M059J (cell line): ENCODE measurements around the gene RUFY4. TPM values are rescaled to one million over a fixed set of nuclear protein-coding genes. Genes with fewer than 3 reads are reported as not detected.

Source experiments
- DNase-seq: peaks from one replicate; pipeline ENCODE4 v3.0.0-alpha.2; 2012; ENCODE audit warnings: low read depth
- total RNA-seq: library from RNA; depleted of rRNA; stranded (reverse); fragments of >200 nt; shearing (Covaris generic); gene quantifications from 2 replicates; pipeline ENCODE4 v1.2.3, GENCODE V29; 2014; rRNA removed

The RUFY4 gene, protein sequence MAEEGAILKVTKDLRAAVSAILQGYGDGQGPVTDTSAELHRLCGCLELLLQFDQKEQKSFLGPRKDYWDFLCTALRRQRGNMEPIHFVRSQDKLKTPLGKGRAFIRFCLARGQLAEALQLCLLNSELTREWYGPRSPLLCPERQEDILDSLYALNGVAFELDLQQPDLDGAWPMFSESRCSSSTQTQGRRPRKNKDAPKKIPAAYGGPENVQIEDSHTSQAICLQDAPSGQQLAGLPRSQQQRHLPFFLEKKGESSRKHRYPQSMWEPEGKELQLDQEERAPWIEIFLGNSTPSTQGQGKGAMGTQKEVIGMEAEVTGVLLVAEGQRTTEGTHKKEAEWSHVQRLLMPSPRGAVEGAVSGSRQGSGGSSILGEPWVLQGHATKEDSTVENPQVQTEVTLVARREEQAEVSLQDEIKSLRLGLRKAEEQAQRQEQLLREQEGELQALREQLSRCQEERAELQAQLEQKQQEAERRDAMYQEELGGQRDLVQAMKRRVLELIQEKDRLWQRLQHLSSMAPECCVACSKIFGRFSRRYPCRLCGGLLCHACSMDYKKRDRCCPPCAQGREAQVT
- not detected in 2 replicates for total RNA-seq

DNA sequence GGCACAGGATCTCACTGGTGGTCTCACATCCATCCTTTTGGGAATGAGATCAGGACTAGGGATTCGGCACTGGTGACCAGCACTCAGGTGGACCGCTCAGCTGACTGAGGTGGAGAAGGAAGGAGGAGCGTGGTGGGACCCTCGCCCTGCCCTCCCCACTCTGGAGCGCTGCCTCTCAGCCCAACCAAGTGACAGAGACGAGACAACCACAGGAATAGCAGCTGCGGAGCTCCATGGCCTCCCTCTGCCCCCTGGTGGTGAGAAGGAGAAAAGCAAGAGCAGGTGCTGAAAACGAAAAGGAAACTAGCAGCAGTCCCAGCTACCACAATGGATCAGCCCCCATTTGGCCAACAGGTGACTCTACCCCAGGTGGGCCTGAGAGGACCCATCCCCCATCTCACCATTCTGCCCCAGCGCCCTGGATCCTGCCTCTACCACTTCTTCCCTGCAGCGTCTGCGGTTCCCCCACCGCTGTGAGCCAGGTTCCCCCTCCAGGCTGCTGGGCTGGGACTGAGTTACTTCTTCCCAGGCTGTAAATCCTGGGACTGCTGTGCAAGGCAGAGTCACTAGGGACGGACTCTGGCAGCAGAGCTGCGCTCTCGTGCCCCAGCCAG lies at the start of gene RUFY4:
RUFY4 (plus strand) TSS at position 533 of the 614 bp plus-strand sequence. CDS start 1,353 bp downstream, outside the sequence.
- DNase-seq = peak; percentile 73

DNA sequence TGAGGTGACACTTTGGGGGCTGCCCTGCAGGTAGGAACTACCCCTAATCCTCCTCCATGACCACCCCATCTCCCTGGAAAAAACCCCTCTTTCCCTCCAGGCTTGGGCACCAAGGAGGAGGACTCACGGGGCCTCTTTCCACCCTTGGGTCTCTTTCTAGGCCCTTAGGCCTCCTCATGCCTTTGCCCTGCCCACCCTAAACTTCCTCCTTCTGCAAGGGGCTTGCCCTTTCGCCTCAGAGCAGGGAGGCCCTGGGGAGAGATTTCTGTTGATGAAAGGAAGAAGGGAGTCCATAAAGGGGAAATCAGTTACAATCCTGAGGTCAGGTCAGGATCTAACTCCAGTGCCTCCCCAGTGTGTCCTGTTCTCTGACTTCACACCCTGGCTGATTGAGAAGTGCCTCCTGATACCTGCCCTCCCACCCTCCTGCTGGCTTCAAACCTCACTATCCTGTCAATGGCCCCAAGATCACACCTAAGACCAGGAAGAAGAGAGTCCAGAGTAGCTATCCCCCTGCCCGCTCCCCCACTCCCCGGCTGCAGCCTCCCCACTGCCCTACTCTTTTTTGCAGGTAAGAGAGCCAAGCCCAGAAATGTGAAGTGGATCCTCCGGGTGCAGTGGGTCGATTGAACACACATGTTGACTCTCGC lies 49.5 kb upstream of the RUFY4 start:
- DNase-seq = no peak

DNA sequence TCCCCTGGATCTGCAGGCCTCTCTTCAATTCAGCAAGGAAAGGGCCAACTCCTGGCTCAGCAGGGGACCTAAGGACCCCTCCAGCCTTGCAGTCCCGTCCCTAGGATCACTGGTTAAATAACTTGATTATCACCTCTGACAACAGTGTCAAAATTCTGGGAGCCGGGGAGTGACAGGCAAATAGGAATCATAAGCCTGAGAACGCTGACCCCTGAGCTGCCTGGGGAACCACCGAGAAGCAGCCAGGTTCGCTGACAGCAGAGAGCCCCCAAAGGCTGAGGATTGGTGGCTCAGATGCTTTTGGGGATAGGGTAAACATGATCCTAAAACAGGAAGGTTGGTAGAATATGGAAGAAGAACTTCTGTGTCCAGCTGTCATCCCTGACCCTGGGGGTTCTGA lies 48.8 kb upstream of the RUFY4 start:
- DNase-seq = no peak

DNA sequence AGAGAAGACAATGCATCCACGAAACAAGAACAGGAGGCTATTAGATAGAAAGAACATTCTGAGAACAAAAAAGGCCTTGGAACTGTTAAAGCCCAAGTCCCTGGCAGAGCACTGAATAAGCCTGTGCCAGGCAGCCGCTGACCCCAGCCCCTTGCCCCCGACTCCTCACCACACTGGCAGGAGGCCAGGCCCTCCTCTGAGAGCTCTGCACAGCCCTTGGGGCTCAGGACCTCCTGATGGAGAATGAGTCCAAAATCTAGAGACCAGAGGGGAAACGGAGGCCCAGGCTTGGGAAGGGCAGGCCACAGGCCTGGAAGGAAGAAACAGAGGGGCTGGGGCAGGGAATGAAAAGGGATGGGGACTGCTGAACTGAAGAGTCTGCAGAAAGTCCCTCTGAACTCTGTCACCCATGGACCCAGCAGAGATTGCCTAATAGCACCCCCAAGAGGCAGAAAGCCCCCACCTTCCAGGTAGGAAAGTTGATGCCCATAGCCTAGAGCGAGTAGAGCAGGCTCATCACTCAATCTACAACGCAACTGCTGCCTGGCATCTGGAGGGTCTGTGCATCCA lies 48.0 kb upstream of the RUFY4 start:
- DNase-seq = no peak

DNA sequence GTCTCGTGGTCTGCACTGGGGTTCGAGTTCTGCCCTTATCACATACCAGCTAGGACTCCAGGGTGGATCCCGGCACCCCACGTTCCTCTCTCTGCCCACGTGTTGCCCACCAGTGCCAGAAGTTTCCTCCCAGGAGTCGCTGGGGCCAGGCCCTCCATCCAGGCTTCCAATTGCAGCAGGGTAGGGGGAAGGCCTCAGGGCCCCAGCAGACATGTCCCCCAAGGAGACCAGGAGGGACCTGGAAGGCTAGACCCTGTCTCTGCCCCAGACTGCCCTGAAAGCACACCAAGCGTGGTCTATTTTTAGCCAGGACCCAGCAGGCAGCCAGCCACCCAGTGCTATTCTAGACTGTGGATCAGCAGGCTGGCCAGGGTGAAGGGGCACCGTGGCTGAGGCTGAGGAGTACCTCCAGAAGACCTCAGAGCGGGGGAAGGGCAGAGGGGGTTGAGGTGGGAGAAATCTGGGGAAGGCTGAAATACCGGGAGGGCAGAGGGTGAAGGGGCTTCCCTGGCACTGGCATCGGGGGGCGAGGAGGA lies 47.4 kb upstream of the RUFY4 start:
- DNase-seq = no peak

DNA sequence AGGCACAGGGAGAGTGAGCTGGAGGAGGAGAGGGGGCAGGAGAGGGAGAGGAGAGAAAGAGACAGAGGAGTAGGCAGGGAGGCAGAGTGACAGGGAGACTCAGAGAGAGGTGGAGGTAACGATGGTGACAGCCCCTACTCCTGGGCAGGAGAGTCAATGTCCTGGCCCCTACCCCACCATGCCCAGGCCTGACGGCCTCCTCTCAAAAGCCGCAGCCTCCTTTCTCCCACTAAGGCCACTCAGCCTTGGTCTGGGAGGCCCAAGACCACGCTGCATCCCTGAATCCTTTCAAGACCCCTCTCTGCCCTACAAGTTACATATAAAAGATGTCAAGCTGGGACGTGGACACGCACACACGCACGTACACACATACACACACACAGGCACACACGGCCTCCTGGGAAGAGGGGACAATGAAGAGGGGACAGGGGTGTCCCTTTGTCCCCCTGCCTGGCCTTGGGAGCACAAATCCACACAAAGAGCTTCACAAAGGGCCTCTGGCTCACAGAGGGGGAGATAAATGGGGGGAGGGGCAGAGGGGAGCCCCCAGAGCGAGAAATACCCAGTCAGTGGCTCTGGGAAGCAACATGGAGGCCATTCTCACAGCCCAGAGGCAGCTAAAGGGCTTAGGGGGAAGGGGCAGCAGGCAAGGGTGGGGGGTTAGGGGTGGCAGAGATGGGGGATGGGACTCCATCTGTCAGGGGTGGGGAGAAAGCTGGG lies 46.8 kb upstream of the RUFY4 start:
- no peak for DNase-seq

DNA sequence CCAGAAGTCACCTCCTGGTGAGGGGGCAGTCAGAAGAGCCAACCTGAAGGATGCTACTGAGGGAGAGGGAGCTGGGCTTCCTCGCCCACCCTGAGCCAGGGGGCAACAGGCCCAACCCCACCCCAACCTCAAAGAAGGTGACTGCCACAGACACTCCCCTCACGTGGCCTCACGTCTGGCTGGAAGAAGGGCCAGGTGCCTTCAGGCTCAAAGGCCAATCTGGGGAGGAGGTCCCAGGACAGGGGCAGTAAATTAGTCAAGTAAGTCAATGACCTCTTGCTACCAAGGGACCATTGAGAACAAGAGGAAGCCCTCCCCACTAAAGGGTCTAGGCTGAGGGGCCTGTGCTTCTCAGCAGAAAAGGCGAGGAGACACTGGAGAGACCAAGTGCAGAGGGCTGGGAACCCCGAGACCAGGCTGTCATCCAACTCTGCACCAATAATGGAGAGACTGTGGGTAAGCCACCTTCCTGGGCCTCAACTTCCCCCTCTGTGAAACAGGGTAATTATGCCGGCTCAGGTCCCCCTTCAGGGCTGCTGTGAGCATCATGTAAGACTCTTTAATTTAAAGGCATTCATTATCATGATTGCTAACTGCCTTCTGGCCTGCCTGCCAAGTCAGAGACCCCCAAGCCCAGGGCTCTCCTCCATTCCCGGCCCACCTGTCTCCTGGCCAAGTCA lies 46.1 kb upstream of the RUFY4 start:
- no peak for DNase-seq

DNA sequence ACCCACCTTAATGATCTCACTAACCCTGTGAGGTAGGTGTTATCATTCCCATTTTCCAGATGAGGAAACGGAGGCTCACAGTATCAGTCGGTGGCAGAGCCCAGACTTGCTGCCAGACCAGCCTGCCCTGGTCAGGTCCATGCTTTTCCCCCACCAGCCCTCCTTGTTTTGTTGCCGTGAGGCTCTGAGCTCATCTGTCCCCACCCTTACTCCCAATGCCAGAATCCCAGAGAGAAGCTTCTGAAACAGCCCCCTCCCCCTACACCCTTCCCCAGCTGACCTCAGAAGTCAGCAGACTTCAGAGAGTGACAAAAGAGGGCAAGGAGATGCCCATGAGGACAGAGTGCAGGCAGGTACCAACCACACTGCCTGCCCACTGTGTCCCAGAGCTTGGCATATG lies 45.4 kb upstream of the RUFY4 start:
- DNase-seq = no peak

DNA sequence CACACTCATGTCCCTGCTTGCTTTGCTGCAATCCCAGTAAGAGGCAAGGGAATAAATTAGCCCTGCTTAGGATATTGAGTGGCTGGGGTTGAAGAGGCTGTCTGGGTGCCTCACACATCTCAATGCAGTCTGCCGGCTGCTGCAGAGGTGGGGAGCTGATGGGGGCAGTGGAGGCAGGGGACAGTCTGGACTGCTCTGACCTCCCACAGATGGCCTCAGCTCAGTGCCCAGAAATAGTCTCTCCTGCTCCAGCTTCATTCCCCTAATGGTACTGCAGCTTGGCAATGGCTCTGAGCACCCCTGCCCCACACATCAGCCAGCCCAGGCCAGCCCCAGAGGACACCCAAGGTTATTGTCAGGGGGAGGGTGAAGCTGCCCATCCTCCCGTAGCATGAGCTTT lies 44.7 kb upstream of the RUFY4 start:
- DNase-seq = no peak

DNA sequence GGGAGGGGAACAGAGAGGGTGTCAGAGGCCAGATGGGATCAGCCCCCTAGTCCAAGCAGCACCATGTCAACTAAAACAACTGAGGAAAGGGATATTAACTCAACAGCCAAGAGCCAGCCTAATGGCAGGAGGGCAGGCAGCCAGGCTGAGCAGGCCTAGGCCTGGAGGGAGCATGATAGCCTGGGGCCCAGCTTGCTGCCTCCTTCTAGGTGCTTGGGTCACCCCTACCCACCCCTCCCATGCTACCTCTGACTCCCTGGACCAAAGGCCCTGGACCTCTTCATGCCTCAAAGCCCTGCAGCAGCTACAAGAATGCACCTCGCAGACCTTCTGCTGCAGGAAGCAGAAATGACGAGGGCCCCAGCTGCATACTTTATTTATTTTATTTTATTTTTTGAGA lies 44.2 kb upstream of the RUFY4 start:
- DNase-seq = no peak

DNA sequence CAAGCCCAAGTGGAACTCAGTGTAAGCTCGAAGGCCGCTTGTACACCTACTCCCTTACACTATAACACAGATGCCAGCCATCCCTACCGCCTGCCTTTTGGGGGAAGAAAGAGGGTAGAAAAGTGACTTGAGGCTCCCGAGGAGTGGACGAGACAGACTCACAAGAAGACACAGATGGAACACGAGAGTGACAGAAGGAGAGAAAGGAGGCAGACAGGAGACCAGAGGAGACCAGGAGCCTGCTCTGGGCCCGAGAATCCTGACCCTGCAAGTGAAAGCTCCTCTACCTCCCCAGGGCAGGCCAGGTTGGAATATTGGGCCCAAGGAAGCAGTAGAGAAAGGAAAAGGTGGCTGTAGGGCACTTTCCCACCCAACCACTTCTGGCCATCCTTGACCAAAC lies 42.8 kb upstream of the RUFY4 start:
- DNase-seq = no peak

DNA sequence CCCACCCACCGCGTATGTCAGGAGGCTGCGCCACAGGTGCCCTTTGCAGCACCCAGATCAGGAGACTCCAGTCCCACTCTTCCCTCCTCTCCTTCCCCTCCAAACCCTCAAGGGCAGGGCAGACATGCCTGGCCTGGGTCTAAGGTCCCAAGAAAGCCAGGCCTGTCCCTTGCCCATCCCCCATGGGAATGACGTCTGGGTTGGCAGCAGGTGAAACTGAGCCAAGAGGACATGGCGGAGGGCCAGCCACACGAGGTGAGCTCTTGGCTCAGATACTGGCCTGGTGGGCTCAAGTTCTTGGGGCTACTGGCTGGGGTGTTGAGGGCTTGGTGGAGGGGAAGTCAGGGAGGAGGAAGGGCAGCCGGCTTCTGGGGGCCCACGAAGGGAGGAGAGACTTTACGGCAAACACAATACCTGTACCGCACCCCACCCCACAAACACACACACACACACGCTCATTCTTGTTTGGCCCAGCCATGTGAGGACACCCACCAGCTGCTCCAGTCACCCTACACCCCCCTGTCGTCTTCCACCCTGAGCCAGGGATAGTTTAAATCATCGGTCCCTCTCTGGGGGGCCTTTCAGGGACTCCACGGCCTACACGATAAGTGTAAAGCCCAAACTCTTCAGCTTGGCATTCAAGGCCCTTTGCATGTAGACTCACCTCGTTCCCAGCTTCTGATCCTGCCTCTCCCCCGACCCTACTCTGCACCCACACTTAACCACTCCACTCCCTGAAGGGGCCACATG lies 42.2 kb upstream of the RUFY4 start:
- no peak for DNase-seq

DNA sequence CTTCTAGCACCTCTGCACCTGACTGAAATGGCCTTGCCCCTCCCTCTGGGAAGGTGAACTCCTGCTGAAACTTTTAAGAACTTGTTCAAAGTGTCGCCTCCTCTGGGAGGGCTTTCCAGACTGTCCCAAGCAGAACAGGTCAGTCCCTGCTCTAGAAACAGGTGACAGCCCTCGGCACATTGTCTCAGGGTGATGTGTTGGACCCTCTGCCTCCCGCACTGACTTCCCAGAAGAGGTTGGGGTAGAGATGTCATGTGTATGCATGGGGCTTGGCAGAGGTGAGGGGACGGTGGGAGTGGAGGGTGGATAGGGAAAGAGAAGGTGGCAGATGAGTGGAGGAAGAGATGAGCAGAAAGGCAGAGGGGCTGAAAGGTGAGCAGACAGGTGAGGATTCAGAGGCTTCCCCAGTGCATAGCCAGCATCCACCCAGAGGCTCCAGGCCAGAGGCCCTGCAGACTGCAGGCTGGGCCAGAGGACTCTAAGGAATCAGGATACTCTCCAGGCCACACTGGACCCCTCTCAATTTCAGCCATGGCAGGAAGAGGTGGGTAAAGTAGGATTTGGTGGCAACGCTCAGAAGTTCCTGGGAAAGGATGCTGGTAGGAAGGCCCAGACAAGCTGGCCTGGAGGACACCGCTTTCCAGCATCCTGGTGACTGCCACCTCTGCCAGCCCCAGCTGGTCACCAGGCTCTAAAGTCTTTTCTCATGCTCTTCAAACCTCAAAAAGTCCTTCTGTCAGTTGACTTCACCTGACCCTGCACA lies 41.4 kb upstream of the RUFY4 start:
- DNase-seq = no peak

DNA sequence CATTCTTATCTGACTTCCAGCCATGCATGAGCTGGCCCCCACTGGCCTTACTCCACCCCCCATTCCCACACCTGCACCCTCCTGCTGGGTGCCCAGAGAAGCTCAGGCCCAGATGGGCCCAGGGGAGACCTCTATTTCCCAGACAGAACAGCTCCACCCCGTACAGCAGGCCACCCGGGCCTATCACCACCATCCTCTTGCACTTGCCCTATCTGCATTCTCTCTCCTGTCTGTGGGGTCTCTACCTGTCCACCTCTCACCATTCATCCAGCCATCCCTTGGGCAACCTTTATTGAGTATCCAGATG lies 40.9 kb upstream of the RUFY4 start:
- no peak for DNase-seq

DNA sequence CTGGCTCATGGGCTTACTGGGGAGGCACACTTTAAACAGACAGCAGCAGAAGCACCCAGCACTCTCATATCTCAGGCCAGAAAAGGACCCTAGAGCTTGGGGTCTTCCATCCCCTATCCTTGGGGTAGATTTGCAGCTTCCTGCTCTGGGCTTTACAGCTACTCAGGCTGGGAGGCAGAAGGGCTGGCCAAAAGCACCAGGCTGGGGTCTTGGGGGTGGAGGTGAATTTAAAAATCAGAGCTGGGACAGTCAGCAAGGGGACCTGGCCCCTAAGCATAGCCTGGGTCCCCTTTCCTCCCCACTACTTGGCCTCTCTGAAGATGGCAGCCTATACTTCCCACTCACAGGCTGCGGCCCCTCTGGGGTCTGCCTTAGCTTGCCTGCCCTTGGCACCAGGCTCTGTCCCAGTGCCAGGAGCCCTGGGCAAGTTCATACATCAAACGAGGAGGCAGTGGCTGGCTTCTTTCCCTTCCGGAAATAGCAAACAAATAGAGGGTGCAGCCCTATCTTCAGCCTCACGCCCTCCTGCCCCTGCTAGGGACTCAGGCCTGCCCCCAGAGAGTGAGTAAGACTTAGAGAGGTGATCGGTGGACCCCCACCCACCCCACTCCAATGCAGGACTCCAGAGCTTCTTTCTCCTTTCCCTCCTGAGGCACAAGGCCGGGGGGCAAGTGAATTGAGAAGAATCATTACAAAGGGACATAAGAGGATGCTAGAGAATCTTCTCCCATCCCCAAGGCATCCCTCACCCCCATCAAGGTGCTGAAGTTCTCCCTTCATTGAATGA lies 40.3 kb upstream of the RUFY4 start:
- DNase-seq = no peak

DNA sequence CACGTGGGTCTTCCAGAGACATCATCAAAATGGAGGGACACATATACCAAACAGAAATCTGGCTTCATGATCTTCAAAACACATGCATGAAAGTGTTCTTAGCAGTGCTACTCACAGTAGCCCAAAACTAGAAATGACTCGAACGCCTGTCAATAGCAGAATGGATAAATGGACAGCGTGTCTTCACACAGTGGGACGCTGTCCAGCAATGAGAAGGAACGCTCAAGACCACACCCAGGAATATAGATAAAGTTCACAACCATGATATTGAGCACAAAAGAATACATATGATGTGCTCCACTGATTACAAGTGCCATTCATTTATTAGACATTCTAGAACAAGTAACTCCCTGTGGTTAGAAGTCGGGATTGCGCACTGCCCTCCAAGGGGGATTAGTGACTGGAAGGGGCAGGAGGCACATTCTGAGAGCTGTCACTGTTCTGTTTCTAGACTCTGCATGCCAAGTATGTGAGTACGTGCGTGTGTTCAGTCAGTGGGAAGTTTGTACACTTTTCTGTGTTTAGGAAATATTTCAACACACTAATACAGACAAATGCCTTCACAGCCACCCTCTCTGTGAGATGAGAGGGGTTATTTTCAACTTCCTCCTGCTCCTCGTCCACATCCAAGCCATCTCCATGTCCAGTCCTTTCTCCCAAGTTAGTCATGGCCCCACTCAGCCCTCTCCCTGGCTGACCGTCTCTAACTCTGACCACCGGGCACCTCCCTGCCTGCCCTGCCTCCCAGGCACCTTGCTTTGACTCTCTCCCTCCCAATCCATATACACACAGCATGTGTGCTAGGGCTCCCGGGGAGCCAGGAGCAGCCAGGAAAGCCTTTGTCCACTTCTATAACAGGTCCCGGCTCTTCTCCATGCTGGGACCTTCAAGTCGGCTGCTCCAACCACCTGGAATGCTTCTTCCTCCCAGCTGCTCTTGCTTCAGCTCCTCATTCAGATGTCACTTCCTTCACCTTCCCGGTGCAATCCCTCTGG lies 39.4 kb upstream of the RUFY4 start:
- no peak for DNase-seq
